DOHH2 (cell line): Measurements from ENCODE around the gene BCOR.

Experiments used
- H3F3A ChIP-seq: fragments of 200-600 bp; sonication (generic), shearing (Covaris generic); 2 replicates; pipeline ENCODE4 v1.6.0; 2016; ENCODE audit warnings: antibody characterized with exemption, mild to moderate bottlenecking; ENCODE audit not compliant: control insufficient read depth, insufficient read depth
- H3K27ac ChIP-seq: fragments of 200-600 bp; sonication (generic); 2 replicates; pipeline ENCODE4 v1.5.1; 2014; ENCODE audit warnings: low read depth, mild to moderate bottlenecking, low read length, moderate library complexity
- H3K27me3 ChIP-seq: fragments of 200-600 bp; sonication (generic); 2 replicates; pipeline ENCODE4 v1.6.1; 2014; ENCODE audit warnings: mild to moderate bottlenecking, low read length, mixed read lengths; ENCODE audit not compliant: control insufficient read depth
- H3K36me3 ChIP-seq: fragments of 200-600 bp; sonication (generic); 2 replicates; pipeline ENCODE4 v1.6.1; 2014; ENCODE audit warnings: mild to moderate bottlenecking, low read length, moderate library complexity, mixed read lengths; ENCODE audit not compliant: control insufficient read depth
- H3K4me1 ChIP-seq: fragments of 200-600 bp; sonication (generic); 2 replicates; pipeline ENCODE4 v1.6.1; 2014; ENCODE audit warnings: mild to moderate bottlenecking, low read length, mixed read lengths; ENCODE audit not compliant: control insufficient read depth
- H3K4me2 ChIP-seq: fragments of 200-600 bp; sonication (generic); 2 replicates; pipeline ENCODE4 v1.6.0; 2014; ENCODE audit warnings: mild to moderate bottlenecking, low read length, moderate library complexity
- H3K4me3 ChIP-seq: fragments of 200-600 bp; sonication (generic); 2 replicates; pipeline ENCODE4 v1.5.1; 2014; ENCODE audit warnings: mild to moderate bottlenecking, low read length, mixed read lengths
- H3K79me2 ChIP-seq: fragments of 200-600 bp; sonication (generic); 2 replicates; pipeline ENCODE4 v1.6.1; 2014; ENCODE audit warnings: mild to moderate bottlenecking, low read length, mixed read lengths; ENCODE audit not compliant: control insufficient read depth
- H3K9me2 ChIP-seq: fragments of 200-600 bp; sonication (generic); replicated peaks from 2 replicates; pipeline ENCODE4 v1.6.1; 2014; ENCODE audit warnings: mild to moderate bottlenecking, low read length, mixed read lengths; ENCODE audit not compliant: control insufficient read depth
- H3K9me3 ChIP-seq: fragments of 200-600 bp; sonication (generic); 2 replicates; pipeline ENCODE4 v1.6.1; 2014; ENCODE audit warnings: antibody characterized with exemption, low read length, mixed read lengths; ENCODE audit not compliant: control insufficient read depth, insufficient read depth
- H4K20me1 ChIP-seq: fragments of 200-600 bp; sonication (generic); 2 replicates; pipeline ENCODE4 v1.6.0; 2014; ENCODE audit warnings: low read depth, mild to moderate bottlenecking, antibody characterized with exemption, low read length, moderate library complexity; ENCODE audit not compliant: control insufficient read depth, insufficient read depth
- CTCF ChIP-seq: fragments of 200-600 bp; sonication (generic); IDR thresholded peaks from one replicate; pipeline ENCODE4 v1.5.1; 2014; ENCODE audit warnings: antibody characterized with exemption, mild to moderate bottlenecking, low read depth, low read length; ENCODE audit not compliant: poor library complexity, severe bottlenecking
- EZH2phosphoT487 ChIP-seq: fragments of 200-600 bp; sonication (generic); IDR thresholded peaks from 2 replicates; pipeline ENCODE4 v1.6.1; 2017; ENCODE audit warnings: borderline replicate concordance, mild to moderate bottlenecking, antibody characterized with exemption, low read length, moderate library complexity, mixed read lengths

Gene BCOR

GRCh38 chrX:40060356-40060845, 37.4 kb downstream of the BCOR start:
- H3K4me2 ChIP-seq, result no peak overlapping the region
- H3K4me1 ChIP-seq, result no peaks in the 10 kb centered on the region
- no peaks in the 10 kb centered on the region for H3K79me2 ChIP-seq
- no peaks in the 10 kb centered on the region for H4K20me1 ChIP-seq
- H3K9me2 ChIP-seq, result no peaks in the 10 kb centered on the region
- H3F3A ChIP-seq, result no peaks in the 10 kb centered on the region
- no peaks in the 10 kb centered on the region for H3K9me3 ChIP-seq
- H3K27me3 ChIP-seq, result no peaks in the 10 kb centered on the region
- TF ChIP-seq CTCF (no peak), EZH2phosphoT487 (no peak)
- H3K4me3 ChIP-seq, result no peak overlapping the region
- no peak overlapping the region for H3K27ac ChIP-seq
- H3K36me3 ChIP-seq, result peaks cover 90% of the 10 kb centered on the region

- Histone ChIP-seq H3K79me2 (no peaks in the 10 kb centered on the region), H3K4me1 (no peaks in the 10 kb centered on the region), H3K9me2 (no peaks in the 10 kb centered on the region), H4K20me1 (no peaks in the 10 kb centered on the region), H3K27me3 (no peaks in the 10 kb centered on the region), H3K4me2 (no peak overlapping the region), H3K36me3 (peaks cover 92% of the 10 kb centered on the region), H3K27ac (no peak overlapping the region), H3K4me3 (no peak overlapping the region), H3K9me3 (no peaks in the 10 kb centered on the region), H3F3A (no peaks in the 10 kb centered on the region)
- no peak for TF ChIP-seq EZH2phosphoT487
- no peak for TF ChIP-seq CTCF
Measured at GRCh38 chrX:40058719-40059118, 39.0 kb downstream of the BCOR start.

DNA sequence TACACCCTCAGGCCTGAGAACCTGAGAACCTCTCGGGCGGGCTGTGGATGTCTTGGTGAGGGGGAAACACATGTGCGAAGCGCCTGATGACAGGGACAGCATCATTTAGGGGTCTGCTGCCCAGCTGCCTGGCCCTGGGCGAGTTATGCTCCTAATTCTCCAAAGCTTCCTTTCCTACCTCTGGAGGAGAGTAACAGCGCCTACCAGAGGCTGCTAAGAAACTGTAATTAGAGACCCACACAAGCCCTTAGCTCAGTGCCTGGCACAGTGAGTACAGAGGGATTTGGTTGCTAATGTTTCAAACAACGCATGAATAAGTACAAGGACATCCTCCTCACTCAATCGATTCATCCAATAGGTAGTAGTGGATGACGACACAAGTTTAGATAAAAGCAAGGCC, 40.4 kb downstream of the BCOR start:
- Histone ChIP-seq H3K9me3 (no peaks in the 10 kb centered on the region), H3K36me3 (peaks cover 90% of the 10 kb centered on the region), H3K9me2 (no peaks in the 10 kb centered on the region), H3K79me2 (no peaks in the 10 kb centered on the region), H3K27me3 (no peaks in the 10 kb centered on the region), H3K4me2 (no peak overlapping the region), H3K4me3 (no peak overlapping the region), H3K27ac (no peak overlapping the region), H4K20me1 (no peaks in the 10 kb centered on the region), H3F3A (no peaks in the 10 kb centered on the region), H3K4me1 (no peaks in the 10 kb centered on the region)
- TF ChIP-seq CTCF (no peak), EZH2phosphoT487 (no peak)

DNA sequence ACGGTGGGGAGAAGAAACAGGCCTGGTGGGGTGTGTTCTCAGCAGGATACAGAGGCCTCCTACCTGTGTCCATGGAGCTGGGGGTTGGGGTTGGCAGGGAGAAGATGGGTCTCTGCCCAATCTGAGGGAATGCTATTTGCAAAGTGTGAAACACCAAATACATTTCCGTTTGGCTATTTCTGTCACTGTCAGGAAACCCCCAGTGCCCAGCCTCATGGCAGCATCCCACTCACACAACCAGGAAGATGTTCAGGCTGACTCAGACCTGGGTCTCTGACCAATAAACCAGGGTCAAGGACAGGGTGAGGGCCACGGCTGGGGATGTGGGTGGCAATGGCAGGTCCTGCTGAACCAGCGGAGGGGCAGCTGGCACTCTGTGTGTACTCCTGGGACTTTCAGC, 41.3 kb downstream of the BCOR start:
- TF ChIP-seq CTCF (no peak), EZH2phosphoT487 (no peak)
- Histone ChIP-seq H3K4me3 (no peak overlapping the region), H3K9me2 (no peaks in the 10 kb centered on the region), H3F3A (no peaks in the 10 kb centered on the region), H3K36me3 (peaks cover 97% of the 10 kb centered on the region), H3K4me1 (no peaks in the 10 kb centered on the region), H3K79me2 (no peaks in the 10 kb centered on the region), H4K20me1 (no peaks in the 10 kb centered on the region), H3K4me2 (no peak overlapping the region), H3K9me3 (no peaks in the 10 kb centered on the region), H3K27me3 (no peaks in the 10 kb centered on the region), H3K27ac (no peak overlapping the region)
